Esophagus squamous epithelium (tissue), 5 donors: ENCODE data around the gene EVX2. TPM values are rescaled to one million over a fixed set of nuclear protein-coding genes. Genes with fewer than 3 reads are reported as not detected.
A peak's percentile ranks its signal among the peaks of the same experiment; 100 is the strongest.

Experiments
- DNase-seq: peaks from one replicate; lab custom pipeline; 2025; lab: John Stamatoyannopoulos, UW
- H3K27ac ChIP-seq, 4 donors: fragments of 200-600 bp; sonication (generic); one replicate each; pipeline ENCODE4 v1.5.1; 2016 to 2019; ENCODE audit warnings: mild to moderate bottlenecking in 1 of 4
- H3K27me3 ChIP-seq, 4 donors: fragments of 200-600 bp; sonication (generic); 1 replicate in 3 of 4; 2 replicates in 1 of 4; pipeline versions ENCODE4 v1.5.1 to v1.6.0; 2017 to 2021; ENCODE audit warnings: antibody characterized with exemption in 1 of 4
- H3K36me3 ChIP-seq, 3 donors: fragments of 200-600 bp; sonication (generic); one replicate each; pipeline ENCODE4 v1.5.1; 2016 to 2019
- H3K4me1 ChIP-seq, 3 donors: fragments of 200-600 bp; sonication (generic); one replicate each; pipeline ENCODE4 v1.5.1; 2017 to 2019
- H3K4me3 ChIP-seq, 4 donors: fragments of 200-600 bp; sonication (generic); 1 replicate in 3 of 4; 2 replicates in 1 of 4; pipeline ENCODE4 v1.5.1; 2016 to 2019; ENCODE audit warnings: mild to moderate bottlenecking in 2 of 4, moderate library complexity in 1 of 4
- H3K9me3 ChIP-seq, 3 donors: fragments of 200-600 bp; sonication (generic); one replicate each; pipeline ENCODE4 v1.5.1; 2016 to 2019
- POLR2A ChIP-seq, 4 donors: fragments of 450-650 bp; IDR thresholded peaks; one replicate each; pipeline ENCODE4 v1.6.1; 2017; ENCODE audit warnings: antibody characterized with exemption in 4 of 4, mild to moderate bottlenecking in 4 of 4, moderate library complexity in 3 of 4
- WGBS, 2 donors: methylation state at CpG; one replicate each; pipeline ENCODE4 v1.1.5; 2018; 5-methylcytosine and 5-hydroxymethylcytosine counted together
- intact Hi-C: fragments of 100-400 bp; cut with DNase I; formaldehyde crosslinking; loops from one replicate; pipeline ENCODE4 v1.15.0; 2022
- total RNA-seq, 4 donors: library from RNA; depleted of rRNA; stranded (reverse); fragments of >200 nt; gene quantifications; one replicate each; pipeline ENCODE4 v1.1.0, GENCODE V29; 2016
- TF ChIP-seq, protein P1 (sequence below), 6 experiments: fragments of 450-650 bp in 4 of 6; fragments of 200-600 bp in 2 of 6; sonication (generic) in 2 of 6; IDR thresholded peaks; one replicate each; pipeline ENCODE4 v1.5.1; 2016 to 2019; ENCODE audit warnings: antibody characterized with exemption in 6 of 6, mild to moderate bottlenecking in 4 of 6, moderate library complexity in 4 of 6
- donor health status: DM: yes; HTN: yes; CAD: no.

Gene EVX2
- total RNA-seq, 4 donors from 2014 or later = not detected

- WGBS, 2 donors = 7 to 18% methylated on average over 6 to 9 of the region's 11 CpGs
- Histone ChIP-seq H3K27me3 (peaks cover 52 to 100% (median 64%) of the 10 kb centered on the region in 4 donors), H3K4me1 (peaks cover 0 to 23% (median 4%) of the 10 kb centered on the region in 3 donors), H3K4me3 (peak overlapping the region in 3 of 4 donors; percentile 12 to 27 (median 12)), H3K36me3 (no peaks in the 10 kb centered on the region), H3K27ac (peak overlapping the region in 2 of 4 donors; percentile 17 to 42), H3K9me3 (no peaks in the 10 kb centered on the region)
- TF ChIP-seq, protein P1, sequence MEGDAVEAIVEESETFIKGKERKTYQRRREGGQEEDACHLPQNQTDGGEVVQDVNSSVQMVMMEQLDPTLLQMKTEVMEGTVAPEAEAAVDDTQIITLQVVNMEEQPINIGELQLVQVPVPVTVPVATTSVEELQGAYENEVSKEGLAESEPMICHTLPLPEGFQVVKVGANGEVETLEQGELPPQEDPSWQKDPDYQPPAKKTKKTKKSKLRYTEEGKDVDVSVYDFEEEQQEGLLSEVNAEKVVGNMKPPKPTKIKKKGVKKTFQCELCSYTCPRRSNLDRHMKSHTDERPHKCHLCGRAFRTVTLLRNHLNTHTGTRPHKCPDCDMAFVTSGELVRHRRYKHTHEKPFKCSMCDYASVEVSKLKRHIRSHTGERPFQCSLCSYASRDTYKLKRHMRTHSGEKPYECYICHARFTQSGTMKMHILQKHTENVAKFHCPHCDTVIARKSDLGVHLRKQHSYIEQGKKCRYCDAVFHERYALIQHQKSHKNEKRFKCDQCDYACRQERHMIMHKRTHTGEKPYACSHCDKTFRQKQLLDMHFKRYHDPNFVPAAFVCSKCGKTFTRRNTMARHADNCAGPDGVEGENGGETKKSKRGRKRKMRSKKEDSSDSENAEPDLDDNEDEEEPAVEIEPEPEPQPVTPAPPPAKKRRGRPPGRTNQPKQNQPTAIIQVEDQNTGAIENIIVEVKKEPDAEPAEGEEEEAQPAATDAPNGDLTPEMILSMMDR (IDR thresholded peaks at IDR 0.05) = no peak
- intact Hi-C loops = no loop called here
- DNase-seq = no peak
Measured at GRCh38 chr2:176117823-176118371, 34.1 kb upstream of the EVX2 start.

DNA sequence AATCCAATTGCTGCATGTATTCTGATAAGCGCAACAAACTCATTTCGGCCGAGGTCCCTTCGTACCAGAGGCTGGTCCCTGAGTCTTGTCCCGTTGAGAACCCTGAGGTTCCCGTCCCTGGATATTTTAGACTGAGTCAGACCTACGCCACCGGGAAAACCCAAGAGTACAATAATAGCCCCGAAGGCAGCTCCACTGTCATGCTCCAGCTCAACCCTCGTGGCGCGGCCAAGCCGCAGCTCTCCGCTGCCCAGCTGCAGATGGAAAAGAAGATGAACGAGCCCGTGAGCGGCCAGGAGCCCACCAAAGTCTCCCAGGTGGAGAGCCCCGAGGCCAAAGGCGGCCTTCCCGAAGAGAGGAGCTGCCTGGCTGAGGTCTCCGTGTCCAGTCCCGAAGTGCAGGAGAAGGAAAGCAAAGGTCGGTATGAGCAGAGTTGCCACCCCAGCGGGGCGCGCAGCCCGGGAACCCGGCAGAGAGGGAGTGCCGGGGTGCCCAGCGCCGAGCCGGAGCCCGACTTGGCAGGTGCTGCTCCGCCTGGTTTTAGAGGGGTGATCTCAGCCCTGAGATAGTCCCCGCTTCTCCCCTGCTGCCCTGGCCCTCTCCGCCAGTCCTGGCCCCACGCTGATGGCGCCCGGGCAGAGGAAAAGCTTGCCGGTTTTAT, 33.5 kb upstream of the EVX2 start:
- 29 to 44% methylated on average over 7 to 13 of the region's 40 CpGs for WGBS, 2 donors
- H3K4me3 ChIP-seq = peak overlapping the region in 3 of 4 donors; percentile 12 to 27 (median 12)

GRCh38 chr2:176115883-176116813, 32.4 kb upstream of the EVX2 start, which contains the start of gene HOXD10:
HOXD10 (plus strand) TSS chr2:176116778; CDS start chr2:176116834, 56 bp downstream.
- Histone ChIP-seq H3K27ac (peak within 1 kb of the TSS in 2 of 4 donors; percentile 17 to 42), H3K4me1 (peaks cover 0 to 5% (median 0%) of the 10 kb centered on the region in 3 donors), H3K36me3 (no peaks in the 10 kb centered on the region), H3K4me3 (peak within 1 kb of the TSS in 3 of 4 donors; percentile 12 to 33 (median 27)), H3K9me3 (no peaks in the 10 kb centered on the region), H3K27me3 (peaks cover 50 to 100% (median 67%) of the 10 kb centered on the region in 4 donors)
- intact Hi-C loops = no loop called here
- TF ChIP-seq, protein P1 (IDR thresholded peaks at IDR 0.05) = peak in 1 of 6 experiments; percentile 10
- TF ChIP-seq POLR2A (IDR thresholded peaks at IDR 0.05) = peak in 1 of 4 donors; percentile 11
- DNase-seq = no peak
- WGBS, 2 donors = 13 to 27% methylated on average over 21 to 24 of the region's 66 CpGs

More for the DNA sequence above, 33.5 kb upstream of the EVX2 start:
- DNase-seq = no peak
- Histone ChIP-seq H3K27ac (peak overlapping the region in 2 of 4 donors; percentile 17 to 42), H3K27me3 (peaks cover 51 to 100% (median 67%) of the 10 kb centered on the region in 4 donors), H3K9me3 (no peaks in the 10 kb centered on the region), H3K36me3 (no peaks in the 10 kb centered on the region), H3K4me1 (peaks cover 0 to 17% (median under 1%) of the 10 kb centered on the region in 3 donors)
- TF ChIP-seq, protein P1 (IDR thresholded peaks at IDR 0.05) = no peak
- no peak for TF ChIP-seq POLR2A (IDR thresholded peaks at IDR 0.05)
- intact Hi-C loops = no loop called here

- H3K9me3 ChIP-seq = no peaks in the 10 kb centered on the region
- no peak for DNase-seq
- TF ChIP-seq POLR2A (IDR thresholded peaks at IDR 0.05) = no peak
- TF ChIP-seq, protein P1 (IDR thresholded peaks at IDR 0.05) = no peak
- no peak overlapping the region for H3K4me3 ChIP-seq
- H3K27me3 ChIP-seq = peaks cover 45 to 100% (median 67%) of the 10 kb centered on the region in 4 donors
- intact Hi-C loops = no loop called here
- H3K27ac ChIP-seq = no peak overlapping the region
- peaks cover 0 to 4% (median 0%) of the 10 kb centered on the region in 3 donors for H3K4me1 ChIP-seq
- H3K36me3 ChIP-seq = no peaks in the 10 kb centered on the region
- 25 to 36% methylated on average over 9 to 14 of the region's 16 CpGs for WGBS, 2 donors
Measured at GRCh38 chr2:176114930-176115625, 31.3 kb upstream of the EVX2 start.
